Natural killer cell (primary cell): ENCODE measurements around the gene TUBGCP6. TPM values are rescaled to one million over a fixed set of nuclear protein-coding genes. Genes with fewer than 3 reads are reported as not detected.
A peak's percentile ranks its signal among the peaks of the same experiment; 100 is the strongest.

Experiments
- ATAC-seq, 3 donors: fragments of 150-1000 bp in 2 of 3; fragments of 200-7000 bp in 1 of 3; cut with Tn5 transposase; 1 replicate in 1 of 3; 2 replicates in 2 of 3; pipeline ENCODE4 v1.10.0; 2021; ENCODE audit warnings: mild to moderate bottlenecking in 2 of 3, moderate library complexity in 2 of 3
- DNase-seq, 2 donors: peaks; one replicate each; pipeline versions ENCODE4 v3.0.0 to v3.0.0-alpha.2; 2013 to 2021; ENCODE audit warnings: mixed read lengths in 1 of 2
- H3K27ac ChIP-seq: one replicate; pipeline ENCODE4 v1.5.1; 2013; ENCODE audit warnings: mild to moderate bottlenecking, low read length
- H3K27me3 ChIP-seq: one replicate; pipeline ENCODE4 v1.6.1; 2013; ENCODE audit warnings: low read length; ENCODE audit not compliant: control insufficient read depth, insufficient read depth
- H3K36me3 ChIP-seq: one replicate; pipeline ENCODE4 v1.6.1; 2013; ENCODE audit warnings: low read length; ENCODE audit not compliant: control insufficient read depth, insufficient read depth
- H3K4me1 ChIP-seq: one replicate; pipeline ENCODE4 v1.6.1; 2013; ENCODE audit warnings: low read length; ENCODE audit not compliant: control insufficient read depth, insufficient read depth
- H3K4me3 ChIP-seq: one replicate; pipeline ENCODE4 v1.5.1; 2013; ENCODE audit warnings: low read length
- H3K9me3 ChIP-seq: one replicate; pipeline ENCODE4 v1.6.1; 2013; ENCODE audit warnings: low read length; ENCODE audit not compliant: control insufficient read depth, insufficient read depth
- H3K27ac Mint-ChIP-seq, 2 donors: one replicate each; pipeline ENCODE4 v1.8.0; 2022; ENCODE audit warnings: mild to moderate bottlenecking in 2 of 2, mixed read lengths in 2 of 2, moderate library complexity in 1 of 2
- H3K27me3 Mint-ChIP-seq, 2 donors: one replicate each; pipeline ENCODE4 v1.8.0; 2022; ENCODE audit warnings: low read depth in 2 of 2, mixed read lengths in 2 of 2
- H3K36me3 Mint-ChIP-seq: one replicate; pipeline ENCODE4 v1.8.0; 2022; ENCODE audit warnings: mixed read lengths
- H3K4me1 Mint-ChIP-seq, 2 donors: one replicate each; pipeline ENCODE4 v1.8.0; 2022; ENCODE audit warnings: mixed read lengths in 2 of 2
- H3K4me3 Mint-ChIP-seq: one replicate; pipeline ENCODE4 v1.8.0; 2022; ENCODE audit warnings: mild to moderate bottlenecking, moderate library complexity, mixed read lengths
- H3K9me3 Mint-ChIP-seq, 2 donors: one replicate each; pipeline ENCODE4 v1.8.0; 2022; ENCODE audit warnings: mixed read lengths in 2 of 2
- WGBS: methylation state at CpG from one replicate; pipeline ENCODE4 v1.1.7; 2013; ENCODE audit warnings: missing lambda C conversion rate; ENCODE audit not compliant: insufficient coverage; 5-methylcytosine and 5-hydroxymethylcytosine counted together
- intact Hi-C: fragments of 100-400 bp; cut with micrococcal nuclease; formaldehyde crosslinking; loops from one replicate; pipeline ENCODE4 v1.14.2; 2022
- total RNA-seq, 4 donors: library from RNA; stranded (reverse); fragments of 120-200 nt in 1 of 4; gene quantifications; one replicate each; pipeline versions ENCODE4 v1.2.3 to v1.2.4, GENCODE V29; 2013 to 2022
- TF ChIP-seq, protein P1 (sequence below): fragments of 200-600 bp; IDR thresholded peaks from one replicate; pipeline ENCODE4 v1.8.0; 2022; ENCODE audit warnings: antibody characterized with exemption

The TUBGCP6 gene
- total RNA-seq, 3 donors from 2014 or later (not counting 1 experiment from before 2014, with no cell fraction given): 105 to 126 (median 118) TPM

DNA sequence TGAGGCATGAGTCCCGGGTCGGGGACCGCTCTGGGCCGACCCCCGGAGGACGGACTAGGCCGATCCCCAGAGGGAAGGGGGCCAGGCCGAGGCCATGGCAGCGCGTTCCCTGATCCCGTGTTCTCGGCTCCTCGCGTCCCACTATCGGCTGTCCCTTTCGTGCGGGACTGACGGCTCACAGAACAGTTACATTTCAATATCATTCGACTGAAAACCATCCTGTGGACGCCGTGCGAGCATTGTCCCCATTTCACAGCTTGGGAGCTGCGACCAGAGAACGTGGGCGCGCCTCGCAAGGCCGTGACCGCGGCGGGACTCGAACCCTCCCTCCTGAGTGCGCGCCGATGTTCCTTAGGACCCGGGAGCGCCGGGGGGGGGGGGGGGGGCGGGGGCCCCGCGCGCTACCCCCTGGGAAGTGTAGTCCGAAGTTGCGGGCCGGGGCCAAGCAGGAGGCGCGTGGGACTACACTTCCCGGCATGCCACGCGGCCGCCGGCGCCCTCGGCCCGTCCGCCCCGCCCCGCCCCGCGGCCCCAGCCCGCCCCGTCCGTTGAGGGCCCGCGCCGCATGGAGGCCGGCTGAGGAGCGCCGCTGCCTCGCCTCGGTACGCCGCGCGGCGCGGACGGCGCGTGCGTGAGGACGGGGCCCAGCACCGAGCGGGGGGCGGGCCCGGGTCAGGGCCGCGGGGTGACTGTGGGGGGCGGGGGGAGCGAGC, 59.3 kb downstream of the TUBGCP6 start, which contains the start of gene TRABD:
TSS of gene TRABD (plus strand) at position 539 of the 713 bp plus-strand sequence. CDS start 7,148 bp downstream, outside the sequence.
- H3K36me3 Mint-ChIP-seq: no peaks in the 10 kb centered on the region
- ATAC-seq (peak; percentile 75 to 93 (median 82)), DNase-seq (peak; percentile 86 to 95)
- Histone ChIP-seq H3K27ac (peak within 1 kb of the TSS; percentile 80), H3K9me3 (no peaks in the 10 kb centered on the region), H3K4me1 (peaks cover 62% of the 10 kb centered on the region), H3K27me3 (no peaks in the 10 kb centered on the region), H3K36me3 (no peaks in the 10 kb centered on the region), H3K4me3 (peak within 1 kb of the TSS; percentile 58)
- intact Hi-C loops: no loop called here
- TF ChIP-seq, protein P1, sequence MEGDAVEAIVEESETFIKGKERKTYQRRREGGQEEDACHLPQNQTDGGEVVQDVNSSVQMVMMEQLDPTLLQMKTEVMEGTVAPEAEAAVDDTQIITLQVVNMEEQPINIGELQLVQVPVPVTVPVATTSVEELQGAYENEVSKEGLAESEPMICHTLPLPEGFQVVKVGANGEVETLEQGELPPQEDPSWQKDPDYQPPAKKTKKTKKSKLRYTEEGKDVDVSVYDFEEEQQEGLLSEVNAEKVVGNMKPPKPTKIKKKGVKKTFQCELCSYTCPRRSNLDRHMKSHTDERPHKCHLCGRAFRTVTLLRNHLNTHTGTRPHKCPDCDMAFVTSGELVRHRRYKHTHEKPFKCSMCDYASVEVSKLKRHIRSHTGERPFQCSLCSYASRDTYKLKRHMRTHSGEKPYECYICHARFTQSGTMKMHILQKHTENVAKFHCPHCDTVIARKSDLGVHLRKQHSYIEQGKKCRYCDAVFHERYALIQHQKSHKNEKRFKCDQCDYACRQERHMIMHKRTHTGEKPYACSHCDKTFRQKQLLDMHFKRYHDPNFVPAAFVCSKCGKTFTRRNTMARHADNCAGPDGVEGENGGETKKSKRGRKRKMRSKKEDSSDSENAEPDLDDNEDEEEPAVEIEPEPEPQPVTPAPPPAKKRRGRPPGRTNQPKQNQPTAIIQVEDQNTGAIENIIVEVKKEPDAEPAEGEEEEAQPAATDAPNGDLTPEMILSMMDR: no peak
- H3K27me3 Mint-ChIP-seq: peaks cover 0 to 2% of the 10 kb centered on the region in 2 donors
- peak within 1 kb of the TSS; percentile 91 for H3K4me3 Mint-ChIP-seq
- no peaks in the 10 kb centered on the region for H3K9me3 Mint-ChIP-seq
- H3K27ac Mint-ChIP-seq: peak within 1 kb of the TSS; percentile 90 to 91
- WGBS: 2% methylated on average over 57 of the region's 90 CpGs
- H3K4me1 Mint-ChIP-seq: peaks cover 21 to 39% of the 10 kb centered on the region in 2 donors

DNA sequence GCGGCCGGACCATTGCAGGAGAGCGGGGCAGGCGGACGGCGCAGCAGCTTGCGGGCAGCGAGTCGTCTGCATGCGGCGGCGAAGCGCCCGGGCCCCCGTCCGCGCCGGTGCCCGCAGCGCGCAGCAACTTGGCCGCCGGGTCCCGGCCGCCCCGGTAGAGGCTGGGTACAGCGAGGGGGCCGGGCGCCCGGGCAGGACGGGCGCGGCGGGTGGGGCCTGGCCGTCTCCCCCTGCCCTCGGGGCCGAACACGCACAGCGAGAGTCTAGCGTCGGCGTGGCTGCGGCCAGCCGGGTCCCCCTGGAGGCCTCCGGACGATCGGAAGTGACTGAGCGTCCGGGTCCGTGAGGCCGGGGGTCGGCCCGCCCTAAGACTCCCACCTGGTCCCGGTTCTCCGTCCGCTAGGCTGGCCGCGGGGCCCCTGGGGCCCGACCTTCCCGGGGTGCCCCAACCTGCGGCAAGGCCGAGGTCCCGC, 59.9 kb downstream of the TUBGCP6 start:
- H3K36me3 Mint-ChIP-seq: no peaks in the 10 kb centered on the region
- no peaks in the 10 kb centered on the region for H3K27me3 ChIP-seq
- H3K27ac Mint-ChIP-seq: peak overlapping the region in 1 of 2 donors; percentile 73
- H3K9me3 ChIP-seq: no peaks in the 10 kb centered on the region
- TF ChIP-seq, protein P1: no peak
- no peaks in the 10 kb centered on the region for H3K9me3 Mint-ChIP-seq
- intact Hi-C loops: no loop called here
- peaks cover 60% of the 10 kb centered on the region for H3K4me1 ChIP-seq
- WGBS: 6% methylated on average over 63 of the region's 63 CpGs
- H3K36me3 ChIP-seq: no peaks in the 10 kb centered on the region
- H3K27me3 Mint-ChIP-seq: peaks cover 0 to 2% of the 10 kb centered on the region in 2 donors
- H3K27ac ChIP-seq: no peak overlapping the region
- ATAC-seq (no peak), DNase-seq (no peak)
- H3K4me3 ChIP-seq: peak overlapping the region; percentile 57
- H3K4me1 Mint-ChIP-seq: peaks cover 22 to 37% of the 10 kb centered on the region in 2 donors
- H3K4me3 Mint-ChIP-seq: peak overlapping the region; percentile 85

DNA sequence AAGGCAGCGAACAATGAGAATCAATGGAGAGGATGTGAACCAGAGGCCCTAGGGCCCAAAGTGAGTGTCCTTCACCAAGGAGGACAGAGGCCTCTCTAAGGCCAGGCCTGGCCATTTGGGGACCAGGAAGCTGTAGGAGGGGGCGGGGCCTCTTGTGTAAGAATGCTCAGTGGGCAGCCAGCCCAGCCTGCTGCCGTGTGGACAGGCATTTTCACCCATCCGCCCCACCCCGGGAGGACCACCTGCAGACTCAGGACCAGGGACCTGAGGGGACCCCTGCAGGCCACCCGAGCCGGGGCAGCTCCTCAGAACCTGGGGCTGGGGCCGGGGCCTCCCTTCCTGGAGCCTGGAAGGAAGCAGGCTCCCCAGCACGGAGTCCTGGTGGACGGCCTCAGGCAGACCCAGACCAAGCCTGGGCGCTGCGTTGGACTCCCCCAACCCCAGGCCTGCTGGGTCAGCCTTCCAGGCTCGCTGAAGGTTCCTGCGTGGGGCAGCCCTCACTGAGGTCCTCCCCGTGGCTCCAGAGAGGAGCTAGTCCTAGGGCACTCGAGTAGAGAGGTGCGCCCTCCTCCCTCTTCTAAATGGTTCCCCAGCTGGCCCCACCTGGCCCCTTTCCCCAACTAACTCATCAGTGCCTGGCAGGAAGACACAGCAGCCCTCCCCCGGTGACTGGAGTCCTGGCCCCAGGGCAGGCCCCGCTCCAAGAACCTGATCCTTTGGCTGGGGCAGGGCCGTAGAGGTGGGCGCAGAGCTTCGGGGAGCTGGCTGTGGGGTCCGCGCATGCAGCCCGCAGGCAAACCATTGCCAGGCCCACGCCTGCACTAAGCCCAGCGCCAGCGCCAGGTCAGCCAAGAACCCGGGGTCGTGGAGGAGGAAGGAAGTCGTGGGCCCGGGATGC, 60.6 kb downstream of the TUBGCP6 start:
- intact Hi-C loops: no loop called here
- peak overlapping the region; percentile 85 for H3K4me3 Mint-ChIP-seq
- DNase-seq: no peak

More for the DNA sequence above, 60.6 kb downstream of the TUBGCP6 start:
- H3K4me3 ChIP-seq: no peak overlapping the region
- H3K9me3 Mint-ChIP-seq: no peaks in the 10 kb centered on the region
- peaks cover 0 to 6% of the 10 kb centered on the region in 2 donors for H3K27me3 Mint-ChIP-seq
- WGBS: 68% methylated on average over 32 of the region's 32 CpGs
- H3K9me3 ChIP-seq: no peaks in the 10 kb centered on the region
- H3K27ac Mint-ChIP-seq: peak overlapping the region; percentile 43 to 73
- peaks cover 59% of the 10 kb centered on the region for H3K4me1 ChIP-seq
- H3K27me3 ChIP-seq: no peaks in the 10 kb centered on the region
- TF ChIP-seq, protein P1: no peak
- peaks cover 20 to 36% of the 10 kb centered on the region in 2 donors for H3K4me1 Mint-ChIP-seq
- no peaks in the 10 kb centered on the region for H3K36me3 ChIP-seq
- H3K36me3 Mint-ChIP-seq: no peaks in the 10 kb centered on the region
- no peak for ATAC-seq
- no peak overlapping the region for H3K27ac ChIP-seq
